Measurements from ENCODE around the gene ZSWIM3. TPM values are rescaled to one million over a fixed set of nuclear protein-coding genes. Genes with fewer than 3 reads are reported as not detected.

Gene ZSWIM3
- total and polyA plus RNA-seq, 2 of the 13 experiments (the other 11 are each of a cell fraction or from before 2014, with no cell fraction given): 5.2 to 5.8 TPM

DNA sequence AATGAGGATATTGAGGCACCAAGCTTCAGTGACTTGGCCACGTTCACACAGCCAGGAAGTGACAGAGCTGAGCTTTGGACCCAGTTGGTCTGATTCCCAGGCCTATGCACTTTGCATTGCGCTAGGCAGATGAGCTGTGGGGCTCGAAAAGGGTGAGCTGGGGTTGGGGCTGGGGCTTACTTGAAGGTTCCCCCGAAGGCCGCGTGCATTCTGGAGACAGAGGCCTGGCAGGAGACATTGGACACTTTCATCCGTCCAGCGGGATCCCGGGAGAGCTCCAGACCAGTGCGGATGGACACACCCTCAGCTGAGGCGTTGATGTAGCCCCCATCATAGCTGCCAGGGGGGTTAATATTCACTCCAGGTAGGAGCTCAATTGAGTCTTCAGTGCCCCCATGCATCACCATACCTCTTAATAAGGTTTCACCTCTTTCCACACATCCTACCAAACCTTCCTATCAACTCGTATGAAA, 52.0 kb downstream of the ZSWIM3 start (continued):
- TF ChIP-seq U2AF1 (optimal IDR thresholded peaks at IDR 0.05; ENCODE audit: low read depth, low read length): no peak
- TF ChIP-seq HCFC1 (IDR thresholded peaks at IDR 0.05; ENCODE audit: low read depth, low read length): no peak; the same call in 1 of the 2 replicates
- TF ChIP-seq, protein P1, sequence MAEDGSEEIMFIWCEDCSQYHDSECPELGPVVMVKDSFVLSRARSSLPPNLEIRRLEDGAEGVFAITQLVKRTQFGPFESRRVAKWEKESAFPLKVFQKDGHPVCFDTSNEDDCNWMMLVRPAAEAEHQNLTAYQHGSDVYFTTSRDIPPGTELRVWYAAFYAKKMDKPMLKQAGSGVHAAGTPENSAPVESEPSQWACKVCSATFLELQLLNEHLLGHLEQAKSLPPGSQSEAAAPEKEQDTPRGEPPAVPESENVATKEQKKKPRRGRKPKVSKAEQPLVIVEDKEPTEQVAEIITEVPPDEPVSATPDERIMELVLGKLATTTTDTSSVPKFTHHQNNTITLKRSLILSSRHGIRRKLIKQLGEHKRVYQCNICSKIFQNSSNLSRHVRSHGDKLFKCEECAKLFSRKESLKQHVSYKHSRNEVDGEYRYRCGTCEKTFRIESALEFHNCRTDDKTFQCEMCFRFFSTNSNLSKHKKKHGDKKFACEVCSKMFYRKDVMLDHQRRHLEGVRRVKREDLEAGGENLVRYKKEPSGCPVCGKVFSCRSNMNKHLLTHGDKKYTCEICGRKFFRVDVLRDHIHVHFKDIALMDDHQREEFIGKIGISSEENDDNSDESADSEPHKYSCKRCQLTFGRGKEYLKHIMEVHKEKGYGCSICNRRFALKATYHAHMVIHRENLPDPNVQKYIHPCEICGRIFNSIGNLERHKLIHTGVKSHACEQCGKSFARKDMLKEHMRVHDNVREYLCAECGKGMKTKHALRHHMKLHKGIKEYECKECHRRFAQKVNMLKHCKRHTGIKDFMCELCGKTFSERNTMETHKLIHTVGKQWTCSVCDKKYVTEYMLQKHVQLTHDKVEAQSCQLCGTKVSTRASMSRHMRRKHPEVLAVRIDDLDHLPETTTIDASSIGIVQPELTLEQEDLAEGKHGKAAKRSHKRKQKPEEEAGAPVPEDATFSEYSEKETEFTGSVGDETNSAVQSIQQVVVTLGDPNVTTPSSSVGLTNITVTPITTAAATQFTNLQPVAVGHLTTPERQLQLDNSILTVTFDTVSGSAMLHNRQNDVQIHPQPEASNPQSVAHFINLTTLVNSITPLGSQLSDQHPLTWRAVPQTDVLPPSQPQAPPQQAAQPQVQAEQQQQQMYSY (CRISPR knock-in tag; IDR thresholded peaks at IDR 0.05): no peak
- no peak for TF ChIP-seq ZNF138 (CRISPR knock-in tag; IDR thresholded peaks at IDR 0.05; ENCODE audit: low read depth)
- TF ChIP-seq MIER3 (CRISPR knock-in tag; IDR thresholded peaks at IDR 0.05; ENCODE audit: borderline replicate concordance): peak; percentile 62; the same call in 1 of the 2 replicates
- TF ChIP-seq PITX1 (CRISPR knock-in tag; IDR thresholded peaks at IDR 0.05): peak; percentile 44
- no peak for TF ChIP-seq NFATC3 (CRISPR knock-in tag; IDR thresholded peaks at IDR 0.05)
- peak; percentile 33; the same call in 1 of the 2 replicates for TF ChIP-seq ZNF280B (CRISPR knock-in tag; IDR thresholded peaks at IDR 0.05; ENCODE audit: borderline replicate concordance)
- TF ChIP-seq, protein P2, sequence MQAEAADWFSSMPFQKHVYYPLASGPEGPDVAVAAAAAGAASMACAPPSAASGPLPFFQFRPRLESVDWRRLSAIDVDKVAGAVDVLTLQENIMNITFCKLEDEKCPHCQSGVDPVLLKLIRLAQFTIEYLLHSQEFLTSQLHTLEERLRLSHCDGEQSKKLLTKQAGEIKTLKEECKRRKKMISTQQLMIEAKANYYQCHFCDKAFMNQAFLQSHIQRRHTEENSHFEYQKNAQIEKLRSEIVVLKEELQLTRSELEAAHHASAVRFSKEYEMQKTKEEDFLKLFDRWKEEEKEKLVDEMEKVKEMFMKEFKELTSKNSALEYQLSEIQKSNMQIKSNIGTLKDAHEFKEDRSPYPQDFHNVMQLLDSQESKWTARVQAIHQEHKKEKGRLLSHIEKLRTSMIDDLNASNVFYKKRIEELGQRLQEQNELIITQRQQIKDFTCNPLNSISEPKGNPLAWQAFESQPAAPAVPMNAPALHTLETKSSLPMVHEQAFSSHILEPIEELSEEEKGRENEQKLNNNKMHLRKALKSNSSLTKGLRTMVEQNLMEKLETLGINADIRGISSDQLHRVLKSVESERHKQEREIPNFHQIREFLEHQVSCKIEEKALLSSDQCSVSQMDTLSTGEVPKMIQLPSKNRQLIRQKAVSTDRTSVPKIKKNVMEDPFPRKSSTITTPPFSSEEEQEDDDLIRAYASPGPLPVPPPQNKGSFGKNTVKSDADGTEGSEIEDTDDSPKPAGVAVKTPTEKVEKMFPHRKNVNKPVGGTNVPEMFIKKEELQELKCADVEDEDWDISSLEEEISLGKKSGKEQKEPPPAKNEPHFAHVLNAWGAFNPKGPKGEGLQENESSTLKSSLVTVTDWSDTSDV (CRISPR knock-in tag; IDR thresholded peaks at IDR 0.05): no peak
- peak; percentile 73; the same call in 1 of the 2 replicates for TF ChIP-seq REPIN1 (CRISPR knock-in tag; IDR thresholded peaks at IDR 0.05; ENCODE audit: borderline replicate concordance, low read depth)
- peak; percentile 81 for TF ChIP-seq TEAD3 (CRISPR knock-in tag; optimal IDR thresholded peaks at IDR 0.05; ENCODE audit: borderline replicate concordance)
- no peak for TF ChIP-seq PAX8 (CRISPR knock-in tag; IDR thresholded peaks at IDR 0.05; ENCODE audit: borderline replicate concordance)
- TF ChIP-seq PAWR (CRISPR knock-in tag; IDR thresholded peaks at IDR 0.05; ENCODE audit: borderline replicate concordance): no peak
- no peak for TF ChIP-seq ZNF672 (CRISPR knock-in tag; IDR thresholded peaks at IDR 0.05)
- no peak; the same call in 1 of the 2 replicates for TF ChIP-seq ZNF607 (CRISPR knock-in tag; IDR thresholded peaks at IDR 0.05; ENCODE audit: borderline replicate concordance)
- TF ChIP-seq NR2F1 (CRISPR knock-in tag; IDR thresholded peaks at IDR 0.05): peak in 1 of 2 experiments; percentile 15; a peak in 1 of 4 replicates
- TF ChIP-seq, protein P3, sequence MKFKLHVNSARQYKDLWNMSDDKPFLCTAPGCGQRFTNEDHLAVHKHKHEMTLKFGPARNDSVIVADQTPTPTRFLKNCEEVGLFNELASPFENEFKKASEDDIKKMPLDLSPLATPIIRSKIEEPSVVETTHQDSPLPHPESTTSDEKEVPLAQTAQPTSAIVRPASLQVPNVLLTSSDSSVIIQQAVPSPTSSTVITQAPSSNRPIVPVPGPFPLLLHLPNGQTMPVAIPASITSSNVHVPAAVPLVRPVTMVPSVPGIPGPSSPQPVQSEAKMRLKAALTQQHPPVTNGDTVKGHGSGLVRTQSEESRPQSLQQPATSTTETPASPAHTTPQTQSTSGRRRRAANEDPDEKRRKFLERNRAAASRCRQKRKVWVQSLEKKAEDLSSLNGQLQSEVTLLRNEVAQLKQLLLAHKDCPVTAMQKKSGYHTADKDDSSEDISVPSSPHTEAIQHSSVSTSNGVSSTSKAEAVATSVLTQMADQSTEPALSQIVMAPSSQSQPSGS (CRISPR knock-in tag; IDR thresholded peaks at IDR 0.05): no peak
- no peak; the same call in 1 of the 2 replicates for TF ChIP-seq THAP7 (CRISPR knock-in tag; IDR thresholded peaks at IDR 0.05)

Data from HepG2 (cell line).